ENCODE measurements around the gene OGFOD3.
"Not testable (repeated sequence)": the region's sequence is repeated elsewhere in the genome, so short reads cannot be mapped to it uniquely, and the experiment has no call there.

Gene OGFOD3

GRCh38 chr17:82350182-82351030 is 68.0 kb downstream of the OGFOD3 start:
- no peak for TF ChIP-seq SPI1 (IDR thresholded peaks at IDR 0.05; ENCODE audit: low read depth, low read length)
- TF ChIP-seq POLR2AphosphoS5 (IDR thresholded peaks at IDR 0.05; ENCODE audit: low read depth, low read length) = no peak

DNA sequence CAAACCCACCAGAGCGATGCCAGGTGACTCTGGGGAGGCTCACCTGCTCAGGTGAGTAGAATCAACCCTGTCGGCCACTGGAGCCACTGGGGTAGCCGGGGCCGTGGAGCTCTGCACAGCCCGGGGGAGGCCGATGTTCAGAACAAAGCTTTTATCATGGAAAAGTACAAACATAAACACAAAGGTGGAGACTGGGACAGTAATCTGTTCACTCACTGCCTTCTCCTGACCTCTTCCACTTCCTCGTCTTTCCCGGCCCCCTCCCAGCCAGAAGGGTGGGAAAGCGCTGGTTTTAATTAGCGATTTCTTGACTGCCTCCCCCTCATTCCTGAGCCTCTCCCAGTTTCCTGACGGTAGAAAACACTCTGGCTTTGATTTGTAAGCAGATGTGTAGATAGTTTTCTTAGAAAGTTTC is 69.1 kb downstream of the OGFOD3 start:
- TF ChIP-seq POLR2AphosphoS5 (IDR thresholded peaks at IDR 0.05; ENCODE audit: low read depth, low read length) (no peak), SPI1 (IDR thresholded peaks at IDR 0.05; ENCODE audit: low read depth, low read length) (no peak), TAF1 (IDR thresholded peaks at IDR 0.05; ENCODE audit: low read depth, low read length) (no peak), PAX5 (IDR thresholded peaks at IDR 0.05; ENCODE audit: insufficient read depth, low read length, severe bottlenecking) (no peak), POLR2A (IDR thresholded peaks at IDR 0.05; ENCODE audit: low read depth, low read length) (no peak), POU2F2 (IDR thresholded peaks at IDR 0.05; ENCODE audit: low read depth, low read length) (no peak)
- FAIRE-seq (no peak), DNase-seq (ENCODE audit: insufficient read length, low spot score) (no peak)

More at GRCh38 chr17:82350182-82351030, 68.0 kb downstream of the OGFOD3 start:
- DNase-seq (ENCODE audit: insufficient read length, low spot score) = no peak
- FAIRE-seq = no peak

DNA sequence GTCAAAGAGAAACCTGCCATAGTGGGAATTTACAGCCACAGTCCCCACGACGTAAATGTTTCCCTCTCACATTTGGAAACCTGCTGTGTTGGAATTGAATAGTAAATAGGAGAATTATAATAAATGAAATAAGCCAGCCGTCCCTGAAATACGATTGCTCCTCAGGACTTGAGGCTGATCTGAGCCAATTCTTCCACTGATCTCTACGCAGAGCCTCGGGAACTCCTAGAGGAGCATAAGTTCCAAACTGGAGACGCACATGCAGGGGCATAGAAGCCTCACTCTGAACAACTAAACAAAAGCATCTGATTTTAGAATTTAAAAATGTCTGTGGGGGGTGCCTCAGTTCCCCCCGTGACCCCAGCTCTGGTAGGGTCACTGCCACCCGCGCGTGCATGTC is 69.5 kb downstream of the OGFOD3 start:
- no peak for TF ChIP-seq POLR2AphosphoS5 (IDR thresholded peaks at IDR 0.05; ENCODE audit: low read depth, low read length)
- TF ChIP-seq POLR2A (IDR thresholded peaks at IDR 0.05; ENCODE audit: low read depth, low read length) = no peak
- TF ChIP-seq POU2F2 (IDR thresholded peaks at IDR 0.05; ENCODE audit: low read depth, low read length) = no peak
- no peak for TF ChIP-seq SPI1 (IDR thresholded peaks at IDR 0.05; ENCODE audit: low read depth, low read length)
- no peak for TF ChIP-seq PAX5 (IDR thresholded peaks at IDR 0.05; ENCODE audit: insufficient read depth, low read length, severe bottlenecking)
- no peak for FAIRE-seq

DNA sequence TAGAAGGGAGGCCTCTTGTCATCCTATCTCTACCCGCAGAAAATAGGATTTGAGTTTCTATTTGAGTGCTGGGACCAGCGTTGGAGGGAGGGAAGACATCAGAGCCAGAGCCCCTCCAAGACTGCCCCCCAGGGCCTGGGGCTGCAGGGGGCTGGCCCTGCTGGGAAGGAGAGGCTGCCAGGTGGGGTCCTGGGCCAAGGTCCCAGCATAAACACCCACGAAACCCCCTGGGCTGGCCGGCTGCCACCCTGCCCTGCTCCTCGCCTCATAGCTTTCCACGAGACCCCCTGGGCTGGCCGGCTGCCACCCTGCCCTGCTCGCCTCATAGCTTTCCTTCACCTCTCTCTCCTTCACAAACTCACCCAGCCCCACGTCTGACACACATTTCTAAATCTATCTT is 70.0 kb downstream of the OGFOD3 start:
- TF ChIP-seq POU2F2 (IDR thresholded peaks at IDR 0.05; ENCODE audit: low read depth, low read length) (no peak), POLR2AphosphoS5 (IDR thresholded peaks at IDR 0.05; ENCODE audit: low read depth, low read length) (no peak), SPI1 (IDR thresholded peaks at IDR 0.05; ENCODE audit: low read depth, low read length) (no peak)
- FAIRE-seq = no peak
- no peak for DNase-seq (ENCODE audit: insufficient read length, low spot score)

More for the DNA sequence above, 69.5 kb downstream of the OGFOD3 start:
- DNase-seq (ENCODE audit: insufficient read length, low spot score) = no peak

GRCh38 chr17:82347994-82348393 is 70.4 kb downstream of the OGFOD3 start:
- FAIRE-seq; DNase-seq (ENCODE audit: insufficient read length, low spot score): not testable (repeated sequence)

GRCh38 chr17:82346342-82347300 is 71.8 kb downstream of the OGFOD3 start:
- DNase-seq (ENCODE audit: insufficient read length, low spot score) (no peak), FAIRE-seq (no peak)
- TF ChIP-seq POU2F2 (IDR thresholded peaks at IDR 0.05; ENCODE audit: low read depth, low read length) (no peak), TAF1 (IDR thresholded peaks at IDR 0.05; ENCODE audit: low read depth, low read length) (no peak), SPI1 (IDR thresholded peaks at IDR 0.05; ENCODE audit: low read depth, low read length) (no peak), POLR2AphosphoS5 (IDR thresholded peaks at IDR 0.05; ENCODE audit: low read depth, low read length) (no peak), PAX5 (IDR thresholded peaks at IDR 0.05; ENCODE audit: insufficient read depth, low read length, severe bottlenecking) (no peak), POLR2A (IDR thresholded peaks at IDR 0.05; ENCODE audit: low read depth, low read length) (no peak)

- FAIRE-seq (no peak), DNase-seq (ENCODE audit: insufficient read length, low spot score) (no peak)
Measured at GRCh38 chr17:82345151-82345976, 73.0 kb downstream of the OGFOD3 start.

DNA sequence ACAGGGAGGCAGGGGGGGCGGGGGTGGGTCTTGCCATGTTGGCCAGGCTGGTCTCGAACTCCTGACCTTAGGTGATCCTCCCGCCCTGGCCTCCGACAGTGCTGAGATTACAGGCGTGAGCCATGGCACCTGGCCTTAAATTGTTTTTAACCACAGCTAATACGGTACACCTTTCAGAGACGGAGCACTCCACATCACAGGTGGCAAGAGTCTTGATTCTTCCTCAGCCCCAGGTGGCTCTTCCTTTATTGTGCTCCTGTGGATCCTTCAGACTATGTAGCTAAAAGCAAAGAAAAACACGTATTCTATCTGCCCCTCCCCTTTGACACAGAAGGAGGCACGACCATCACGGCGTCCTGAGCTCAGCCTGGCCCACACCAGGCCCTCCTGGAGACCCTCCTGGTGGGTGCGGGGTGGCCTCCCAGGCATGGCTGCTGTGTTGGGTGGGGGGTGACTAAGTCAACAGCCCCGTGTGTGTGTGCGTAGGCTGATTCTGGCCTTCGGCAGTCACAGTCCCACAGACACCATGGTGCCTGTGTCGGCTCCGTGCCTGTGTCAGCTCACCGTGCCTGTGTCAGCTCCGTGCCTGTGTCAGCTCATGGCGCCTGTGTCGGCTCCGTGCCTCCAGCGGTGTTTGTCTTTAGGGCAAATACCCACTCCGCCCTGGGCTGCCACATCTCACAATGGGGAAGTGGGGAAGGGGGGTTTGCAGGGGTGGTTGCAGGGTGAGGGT is 74.0 kb downstream of the OGFOD3 start:
- DNase-seq (ENCODE audit: insufficient read length, low spot score) (no peak), FAIRE-seq (no peak)
- TF ChIP-seq TAF1 (IDR thresholded peaks at IDR 0.05; ENCODE audit: low read depth, low read length) (no peak), PAX5 (IDR thresholded peaks at IDR 0.05; ENCODE audit: insufficient read depth, low read length, severe bottlenecking) (no peak), POLR2A (IDR thresholded peaks at IDR 0.05; ENCODE audit: low read depth, low read length) (no peak), POLR2AphosphoS5 (IDR thresholded peaks at IDR 0.05; ENCODE audit: low read depth, low read length) (no peak), POU2F2 (IDR thresholded peaks at IDR 0.05; ENCODE audit: low read depth, low read length) (no peak), SPI1 (IDR thresholded peaks at IDR 0.05; ENCODE audit: low read depth, low read length) (no peak)

More at GRCh38 chr17:82345151-82345976, 73.0 kb downstream of the OGFOD3 start:
- no peak for TF ChIP-seq POU2F2 (IDR thresholded peaks at IDR 0.05; ENCODE audit: low read depth, low read length)
- no peak for TF ChIP-seq POLR2A (IDR thresholded peaks at IDR 0.05; ENCODE audit: low read depth, low read length)
- TF ChIP-seq POLR2AphosphoS5 (IDR thresholded peaks at IDR 0.05; ENCODE audit: low read depth, low read length) = no peak
- no peak for TF ChIP-seq TAF1 (IDR thresholded peaks at IDR 0.05; ENCODE audit: low read depth, low read length)
- TF ChIP-seq PAX5 (IDR thresholded peaks at IDR 0.05; ENCODE audit: insufficient read depth, low read length, severe bottlenecking) = no peak
- no peak for TF ChIP-seq SPI1 (IDR thresholded peaks at IDR 0.05; ENCODE audit: low read depth, low read length)

DNA sequence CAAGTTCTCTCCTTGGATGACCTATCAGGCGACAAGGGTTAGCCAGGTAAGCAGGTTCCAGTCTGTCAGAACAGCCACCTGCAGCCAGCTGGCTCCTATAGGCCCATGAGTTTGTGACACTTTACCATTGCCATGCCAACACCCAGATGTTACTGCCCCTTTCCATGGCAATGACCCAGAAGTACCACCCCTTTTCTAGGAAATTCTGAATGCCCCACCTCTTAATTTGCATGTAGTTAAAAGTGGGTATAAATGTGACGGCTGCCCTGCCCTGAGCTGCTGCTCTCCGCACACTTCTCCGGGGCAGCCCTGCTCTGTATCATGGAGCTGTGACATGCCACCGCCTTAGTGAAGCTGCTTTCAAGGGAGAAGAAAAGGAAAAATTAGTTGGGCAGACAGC is 74.8 kb downstream of the OGFOD3 start:
- TF ChIP-seq TAF1 (IDR thresholded peaks at IDR 0.05; ENCODE audit: low read depth, low read length) (no peak), POU2F2 (IDR thresholded peaks at IDR 0.05; ENCODE audit: low read depth, low read length) (no peak), SPI1 (IDR thresholded peaks at IDR 0.05; ENCODE audit: low read depth, low read length) (no peak), POLR2A (IDR thresholded peaks at IDR 0.05; ENCODE audit: low read depth, low read length) (no peak), PAX5 (IDR thresholded peaks at IDR 0.05; ENCODE audit: insufficient read depth, low read length, severe bottlenecking) (no peak), POLR2AphosphoS5 (IDR thresholded peaks at IDR 0.05; ENCODE audit: low read depth, low read length) (no peak)
- FAIRE-seq = no peak
- no peak for DNase-seq (ENCODE audit: insufficient read length, low spot score)

Measured in GM12891 (cell line).